ENCODE data around the gene CRIP2.
A peak's percentile ranks its signal among the peaks of the same experiment; 100 is the strongest.

CRIP2 gene

DNA sequence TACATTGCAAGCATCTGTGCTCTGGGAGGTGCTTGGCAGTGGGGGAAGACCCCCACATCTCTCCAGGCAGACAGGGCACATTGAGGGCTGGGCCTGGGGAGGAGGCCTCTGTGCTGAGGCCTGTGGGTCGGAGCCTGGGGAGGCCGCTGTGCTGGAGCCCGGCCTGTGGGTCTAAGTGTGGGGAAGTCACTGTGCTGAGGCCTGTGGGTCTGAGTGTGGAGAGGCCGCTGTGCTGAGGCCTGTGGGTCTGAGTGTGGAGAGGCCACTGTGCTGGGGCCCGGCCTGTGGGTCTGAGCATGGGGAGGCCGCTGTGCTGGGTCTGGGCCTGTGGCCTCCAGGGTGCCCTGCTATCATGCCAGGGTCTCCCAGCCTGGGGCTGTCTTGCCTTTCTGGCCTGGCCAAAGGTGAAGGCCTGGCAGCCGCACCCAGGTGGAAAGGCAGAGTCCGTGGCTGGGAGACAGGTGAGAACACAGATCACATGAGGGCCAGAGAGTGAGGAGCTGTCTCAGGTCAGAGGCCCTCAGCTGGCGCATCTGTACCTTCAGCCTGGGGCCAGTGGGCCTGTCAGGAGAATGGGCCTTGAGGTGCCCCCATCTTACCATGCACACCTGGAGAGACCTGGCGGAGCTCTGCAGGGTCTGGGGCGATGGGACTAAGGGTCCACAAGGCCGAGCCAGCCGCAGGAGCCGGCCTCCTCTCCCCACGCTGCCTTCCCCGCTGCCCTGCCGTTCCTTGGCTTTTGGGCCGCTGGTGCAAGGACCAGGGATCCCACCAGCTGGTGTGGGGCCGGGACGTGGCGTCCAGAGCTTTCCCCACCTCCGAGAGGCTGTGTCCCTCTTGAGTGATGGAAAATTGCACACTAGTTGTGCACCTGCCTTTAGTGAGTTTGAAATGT lies 18.6 kb upstream of the CRIP2 start:
- Histone ChIP-seq H4K12ac (ENCODE audit: low read depth, low read length) (no peak overlapping the region), H3K4me2 (ENCODE audit: low read length) (no peak overlapping the region), H4K8ac (ENCODE audit: low read depth, low read length) (no peak overlapping the region), H3K27me3 (ENCODE audit: insufficient read depth, low read length) (no peaks in the 10 kb centered on the region), H3K79me1 (ENCODE audit: low read length) (no peaks in the 10 kb centered on the region), H3K9me3 (ENCODE audit: insufficient read depth, low read depth, low read length) (peaks cover 2% of the 10 kb centered on the region), H3K4me1 (ENCODE audit: control insufficient read depth in 1 of 2, insufficient read depth in 2 of 2, low read length in 2 of 2) (no peaks in the 10 kb centered on the region), H3K4ac (ENCODE audit: low read depth, low read length) (no peak overlapping the region), H3K23ac (ENCODE audit: low read length) (no peak overlapping the region), H3K4me3 (ENCODE audit: low read depth, low read length) (no peak overlapping the region), H3K36me3 (ENCODE audit: control insufficient read depth in 1 of 2, insufficient read depth in 2 of 2, low read length in 2 of 2) (peaks cover 71 to 73% of the 10 kb centered on the region in 2 experiments), H3K79me2 (ENCODE audit: control insufficient read depth, insufficient read depth, low read length, poor library complexity) (no peaks in the 10 kb centered on the region), H2AFZ (ENCODE audit: insufficient read depth, low read length, poor library complexity) (no peak overlapping the region), H4K91ac (ENCODE audit: low read depth, low read length) (peak overlapping the region; percentile 2), H2BK120ac (ENCODE audit: insufficient read depth, low read length, poor library complexity) (no peak overlapping the region), H3K14ac (ENCODE audit: low read length) (no peak overlapping the region), H2BK5ac (ENCODE audit: low read depth, low read length, poor library complexity) (no peak overlapping the region), H3K9ac (ENCODE audit: low read length) (no peak overlapping the region), H2BK12ac (ENCODE audit: low read length) (no peak overlapping the region), H3K18ac (ENCODE audit: low read length) (no peak overlapping the region), H2AK5ac (ENCODE audit: low read length) (no peak overlapping the region), H3K27ac (ENCODE audit: low read depth, low read length) (no peak overlapping the region)
- DNase-seq, result no peak
- no CpG with 5 or more reads among the region's 22 CpGs for WGBS (ENCODE audit: extremely low coverage, insufficient coverage, insufficient read length)

DNA sequence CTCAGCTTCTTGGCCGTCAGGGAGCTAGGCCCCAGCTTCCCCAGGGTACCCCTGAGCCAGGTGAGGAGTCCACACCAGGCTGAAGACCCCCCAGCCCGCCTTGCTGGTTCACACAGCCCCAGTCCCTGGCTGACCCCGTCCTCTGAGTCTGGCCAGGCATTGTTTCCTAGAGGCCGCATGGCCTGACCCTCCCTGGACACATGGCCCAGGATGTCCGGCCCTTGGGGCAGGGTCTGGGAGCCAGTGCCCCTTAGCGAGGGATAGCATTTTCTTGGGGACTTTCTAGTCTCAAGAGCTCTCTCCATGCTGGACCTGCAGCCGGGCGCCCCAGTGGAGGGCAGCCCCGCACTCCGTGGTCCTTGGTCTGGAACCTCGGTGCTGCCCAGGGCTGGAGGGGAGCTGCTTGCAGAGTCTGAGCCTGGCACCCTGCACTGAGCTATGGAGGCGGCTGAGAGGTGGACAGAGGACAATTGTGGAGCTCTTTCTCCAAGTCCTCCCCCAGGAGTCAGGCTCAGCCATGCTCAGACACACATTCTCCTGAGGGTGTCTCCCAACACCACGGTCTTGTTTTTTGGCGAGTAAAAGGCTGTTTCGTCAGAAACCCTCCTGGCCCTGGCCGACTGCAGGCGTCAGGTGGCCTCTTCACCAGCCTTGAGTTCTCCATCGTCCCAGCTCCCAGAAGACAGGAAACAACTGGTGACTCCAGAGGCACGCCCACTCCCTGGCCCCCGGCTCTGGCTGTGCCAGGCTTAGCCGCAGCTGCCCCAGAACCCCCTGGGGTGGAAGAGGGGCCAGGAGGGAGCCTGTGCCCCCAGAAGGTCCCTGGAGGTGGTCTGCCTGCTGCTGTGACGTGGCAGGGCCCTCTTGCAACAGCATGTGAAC lies 17.6 kb upstream of the CRIP2 start:
- peak in 1 of 2 donors; percentile 13 for DNase-seq
- Histone ChIP-seq H3K4me1 (ENCODE audit: control insufficient read depth in 1 of 2, insufficient read depth in 2 of 2, low read length in 2 of 2) (no peaks in the 10 kb centered on the region), H3K9ac (ENCODE audit: low read length) (no peak overlapping the region), H2BK5ac (ENCODE audit: low read depth, low read length, poor library complexity) (no peak overlapping the region), H3K14ac (ENCODE audit: low read length) (no peak overlapping the region), H3K79me2 (ENCODE audit: control insufficient read depth, insufficient read depth, low read length, poor library complexity) (no peaks in the 10 kb centered on the region), H2AK5ac (ENCODE audit: low read length) (no peak overlapping the region), H3K79me1 (ENCODE audit: low read length) (no peaks in the 10 kb centered on the region), H3K36me3 (ENCODE audit: control insufficient read depth in 1 of 2, insufficient read depth in 2 of 2, low read length in 2 of 2) (peaks cover 75 to 76% of the 10 kb centered on the region in 2 experiments), H3K4ac (ENCODE audit: low read depth, low read length) (no peak overlapping the region), H3K4me2 (ENCODE audit: low read length) (no peak overlapping the region), H2BK12ac (ENCODE audit: low read length) (no peak overlapping the region), H3K9me3 (ENCODE audit: insufficient read depth, low read depth, low read length) (no peaks in the 10 kb centered on the region), H2AFZ (ENCODE audit: insufficient read depth, low read length, poor library complexity) (no peak overlapping the region), H3K23ac (ENCODE audit: low read length) (no peak overlapping the region), H3K18ac (ENCODE audit: low read length) (no peak overlapping the region), H3K27me3 (ENCODE audit: insufficient read depth, low read length) (no peaks in the 10 kb centered on the region), H3K27ac (ENCODE audit: low read depth, low read length) (no peak overlapping the region), H2BK120ac (ENCODE audit: insufficient read depth, low read length, poor library complexity) (no peak overlapping the region), H4K91ac (ENCODE audit: low read depth, low read length) (no peak overlapping the region), H3K4me3 (ENCODE audit: low read depth, low read length) (no peak overlapping the region), H4K12ac (ENCODE audit: low read depth, low read length) (no peak overlapping the region), H4K8ac (ENCODE audit: low read depth, low read length) (no peak overlapping the region)
- WGBS (ENCODE audit: extremely low coverage, insufficient coverage, insufficient read length), result no CpG with 5 or more reads among the region's 22 CpGs

DNA sequence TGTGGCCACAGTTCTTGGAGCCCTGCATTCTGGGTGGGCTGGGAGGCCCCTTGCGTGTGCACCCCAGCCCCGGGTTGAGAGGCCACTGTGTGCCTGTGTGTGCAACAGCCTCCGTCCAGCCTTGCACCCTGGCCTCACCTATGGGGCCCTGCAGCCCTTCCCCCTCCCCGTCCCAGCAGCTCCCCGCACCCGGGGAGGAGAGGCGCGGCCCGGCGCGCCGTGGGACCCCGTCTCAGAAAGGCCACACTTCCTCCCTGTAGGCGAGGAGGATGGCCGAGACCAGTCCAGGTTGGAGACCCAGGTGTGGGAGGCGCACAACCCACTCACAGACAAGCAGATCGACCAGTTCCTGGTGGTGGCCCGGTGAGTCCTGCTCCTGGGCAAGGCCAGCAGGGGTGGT lies 16.6 kb upstream of the CRIP2 start:
- Histone ChIP-seq H4K12ac (ENCODE audit: low read depth, low read length) (no peak overlapping the region), H3K4me1 (ENCODE audit: control insufficient read depth in 1 of 2, insufficient read depth in 2 of 2, low read length in 2 of 2) (no peaks in the 10 kb centered on the region)
- WGBS (ENCODE audit: extremely low coverage, insufficient coverage, insufficient read length), result no CpG with 5 or more reads among the region's 18 CpGs

DNA sequence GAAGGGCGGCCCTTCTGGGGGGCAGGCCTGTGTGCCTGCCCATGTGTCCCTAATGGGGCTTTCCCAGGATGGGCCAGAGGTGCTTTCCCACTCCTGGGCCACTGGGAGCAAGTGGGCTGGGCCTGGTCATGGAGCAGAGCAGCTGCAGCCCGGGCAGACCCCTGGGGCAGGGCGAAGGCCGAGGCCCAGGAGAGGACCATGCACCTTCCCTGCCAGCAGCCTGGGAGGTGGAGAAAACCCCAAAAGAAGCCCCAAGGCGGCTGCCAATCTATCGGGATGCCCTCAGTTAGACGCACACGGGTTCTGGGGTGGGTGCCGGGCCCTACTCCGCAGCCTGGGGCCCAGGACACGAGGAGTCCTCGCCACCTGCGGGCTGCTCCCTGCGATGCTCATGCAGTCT lies 16.1 kb upstream of the CRIP2 start:
- Histone ChIP-seq H3K9ac (ENCODE audit: low read length) (no peak overlapping the region), H2AFZ (ENCODE audit: insufficient read depth, low read length, poor library complexity) (no peak overlapping the region), H3K9me3 (ENCODE audit: insufficient read depth, low read depth, low read length) (no peaks in the 10 kb centered on the region), H2AK5ac (ENCODE audit: low read length) (no peak overlapping the region), H3K4me1 (ENCODE audit: control insufficient read depth in 1 of 2, insufficient read depth in 2 of 2, low read length in 2 of 2) (no peaks in the 10 kb centered on the region), H4K8ac (ENCODE audit: low read depth, low read length) (no peak overlapping the region), H3K18ac (ENCODE audit: low read length) (no peak overlapping the region), H3K79me1 (ENCODE audit: low read length) (no peaks in the 10 kb centered on the region), H3K27me3 (ENCODE audit: insufficient read depth, low read length) (no peaks in the 10 kb centered on the region), H3K36me3 (ENCODE audit: control insufficient read depth in 1 of 2, insufficient read depth in 2 of 2, low read length in 2 of 2) (peaks cover 71 to 74% of the 10 kb centered on the region in 2 experiments), H3K4me2 (ENCODE audit: low read length) (no peak overlapping the region), H3K4me3 (ENCODE audit: low read depth, low read length) (no peak overlapping the region), H2BK12ac (ENCODE audit: low read length) (no peak overlapping the region), H3K23ac (ENCODE audit: low read length) (no peak overlapping the region), H3K27ac (ENCODE audit: low read depth, low read length) (no peak overlapping the region), H3K14ac (ENCODE audit: low read length) (no peak overlapping the region), H3K79me2 (ENCODE audit: control insufficient read depth, insufficient read depth, low read length, poor library complexity) (no peaks in the 10 kb centered on the region), H2BK120ac (ENCODE audit: insufficient read depth, low read length, poor library complexity) (no peak overlapping the region), H4K91ac (ENCODE audit: low read depth, low read length) (no peak overlapping the region), H4K12ac (ENCODE audit: low read depth, low read length) (no peak overlapping the region), H2BK5ac (ENCODE audit: low read depth, low read length, poor library complexity) (no peak overlapping the region), H3K4ac (ENCODE audit: low read depth, low read length) (no peak overlapping the region)
- no CpG with 5 or more reads among the region's 14 CpGs for WGBS (ENCODE audit: extremely low coverage, insufficient coverage, insufficient read length)
- DNase-seq, result no peak

More for the DNA sequence above, 16.6 kb upstream of the CRIP2 start:
- H3K36me3 ChIP-seq (ENCODE audit: control insufficient read depth in 1 of 2, insufficient read depth in 2 of 2, low read length in 2 of 2), result peaks cover 70 to 72% of the 10 kb centered on the region in 2 experiments
- H3K14ac ChIP-seq (ENCODE audit: low read length), result no peak overlapping the region
- no peak overlapping the region for H3K9ac ChIP-seq (ENCODE audit: low read length)
- no peak overlapping the region for H2BK5ac ChIP-seq (ENCODE audit: low read depth, low read length, poor library complexity)
- no peak overlapping the region for H3K4me3 ChIP-seq (ENCODE audit: low read depth, low read length)
- H3K4me2 ChIP-seq (ENCODE audit: low read length), result no peak overlapping the region
- no peak overlapping the region for H4K8ac ChIP-seq (ENCODE audit: low read depth, low read length)
- H3K79me1 ChIP-seq (ENCODE audit: low read length), result no peaks in the 10 kb centered on the region
- H2AFZ ChIP-seq (ENCODE audit: insufficient read depth, low read length, poor library complexity), result no peak overlapping the region
- DNase-seq, result no peak
- no peaks in the 10 kb centered on the region for H3K27me3 ChIP-seq (ENCODE audit: insufficient read depth, low read length)
- H3K18ac ChIP-seq (ENCODE audit: low read length), result no peak overlapping the region
- H2AK5ac ChIP-seq (ENCODE audit: low read length), result no peak overlapping the region
- no peaks in the 10 kb centered on the region for H3K9me3 ChIP-seq (ENCODE audit: insufficient read depth, low read depth, low read length)
- H4K91ac ChIP-seq (ENCODE audit: low read depth, low read length), result no peak overlapping the region
- H3K79me2 ChIP-seq (ENCODE audit: control insufficient read depth, insufficient read depth, low read length, poor library complexity), result no peaks in the 10 kb centered on the region
- no peak overlapping the region for H2BK12ac ChIP-seq (ENCODE audit: low read length)
- no peak overlapping the region for H3K27ac ChIP-seq (ENCODE audit: low read depth, low read length)
- no peak overlapping the region for H2BK120ac ChIP-seq (ENCODE audit: insufficient read depth, low read length, poor library complexity)
- no peak overlapping the region for H3K23ac ChIP-seq (ENCODE audit: low read length)
- H3K4ac ChIP-seq (ENCODE audit: low read depth, low read length), result no peak overlapping the region
